ENCODE results near the gene SNAPC1. TPM values are rescaled to one million over a fixed set of nuclear protein-coding genes. Genes with fewer than 3 reads are reported as not detected.

The SNAPC1 gene
- total RNA-seq, 1 experiment from 2014 or later: 11.7 TPM

DNA sequence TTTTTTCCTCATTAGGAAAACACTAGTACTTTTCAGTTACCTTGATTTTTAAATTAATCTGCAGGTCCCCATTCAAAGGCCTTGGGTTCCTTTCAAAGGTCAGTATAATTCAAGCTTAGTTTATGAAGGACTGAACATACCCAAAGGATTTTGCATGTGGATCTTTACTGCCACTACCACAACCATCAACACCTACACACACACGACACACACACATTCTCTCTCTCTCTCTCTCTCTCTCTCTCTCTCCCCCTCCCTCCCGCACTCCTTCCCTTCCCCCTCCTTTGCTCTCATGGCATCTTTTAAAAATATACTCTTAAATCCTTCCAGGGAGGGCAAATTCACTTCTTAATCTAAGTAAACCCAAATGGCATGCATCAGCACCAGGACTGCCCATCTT is 38.1 kb upstream of the SNAPC1 start:
- Mint-ChIP-seq H3K4me1 (ENCODE audit: low read depth, unreplicated experiment) (peaks cover 26% of the 10 kb centered on the region), H3K27me3 (ENCODE audit: unreplicated experiment) (no peaks in the 10 kb centered on the region), H3K36me3 (ENCODE audit: insufficient read depth, unreplicated experiment) (peaks cover 85% of the 10 kb centered on the region), H3K4me3 (ENCODE audit: low read depth, unreplicated experiment) (no peak overlapping the region), H3K9me3 (ENCODE audit: low read depth, unreplicated experiment) (no peaks in the 10 kb centered on the region), H3K27ac (ENCODE audit: unreplicated experiment) (peak overlapping the region; percentile 55)
- CTCF ChIA-PET: no interaction called here
- TF ChIP-seq, protein P1, sequence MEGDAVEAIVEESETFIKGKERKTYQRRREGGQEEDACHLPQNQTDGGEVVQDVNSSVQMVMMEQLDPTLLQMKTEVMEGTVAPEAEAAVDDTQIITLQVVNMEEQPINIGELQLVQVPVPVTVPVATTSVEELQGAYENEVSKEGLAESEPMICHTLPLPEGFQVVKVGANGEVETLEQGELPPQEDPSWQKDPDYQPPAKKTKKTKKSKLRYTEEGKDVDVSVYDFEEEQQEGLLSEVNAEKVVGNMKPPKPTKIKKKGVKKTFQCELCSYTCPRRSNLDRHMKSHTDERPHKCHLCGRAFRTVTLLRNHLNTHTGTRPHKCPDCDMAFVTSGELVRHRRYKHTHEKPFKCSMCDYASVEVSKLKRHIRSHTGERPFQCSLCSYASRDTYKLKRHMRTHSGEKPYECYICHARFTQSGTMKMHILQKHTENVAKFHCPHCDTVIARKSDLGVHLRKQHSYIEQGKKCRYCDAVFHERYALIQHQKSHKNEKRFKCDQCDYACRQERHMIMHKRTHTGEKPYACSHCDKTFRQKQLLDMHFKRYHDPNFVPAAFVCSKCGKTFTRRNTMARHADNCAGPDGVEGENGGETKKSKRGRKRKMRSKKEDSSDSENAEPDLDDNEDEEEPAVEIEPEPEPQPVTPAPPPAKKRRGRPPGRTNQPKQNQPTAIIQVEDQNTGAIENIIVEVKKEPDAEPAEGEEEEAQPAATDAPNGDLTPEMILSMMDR (IDR thresholded peaks at IDR 0.05; ENCODE audit: unreplicated experiment): no peak
- intact Hi-C loops (cut with micrococcal nuclease; ENCODE audit: unreplicated experiment): no loop called here
- BruUV-seq (replicated peaks): no TSS peak
- DNase-seq: no peak

GRCh38 chr14:61726778-61727658 is 35.2 kb upstream of the SNAPC1 start:
- no TSS peak for BruUV-seq (replicated peaks)
- DNase-seq: no peak
- Mint-ChIP-seq H3K4me3 (ENCODE audit: low read depth, unreplicated experiment) (no peak overlapping the region), H3K36me3 (ENCODE audit: insufficient read depth, unreplicated experiment) (peaks cover 91% of the 10 kb centered on the region), H3K27ac (ENCODE audit: unreplicated experiment) (no peak overlapping the region), H3K9me3 (ENCODE audit: low read depth, unreplicated experiment) (no peaks in the 10 kb centered on the region), H3K4me1 (ENCODE audit: low read depth, unreplicated experiment) (peaks cover 41% of the 10 kb centered on the region), H3K27me3 (ENCODE audit: unreplicated experiment) (no peaks in the 10 kb centered on the region)
- CTCF ChIA-PET: no interaction called here
- intact Hi-C loops (cut with micrococcal nuclease; ENCODE audit: unreplicated experiment): no loop called here
- TF ChIP-seq, protein P1 (IDR thresholded peaks at IDR 0.05; ENCODE audit: unreplicated experiment): no peak

DNA sequence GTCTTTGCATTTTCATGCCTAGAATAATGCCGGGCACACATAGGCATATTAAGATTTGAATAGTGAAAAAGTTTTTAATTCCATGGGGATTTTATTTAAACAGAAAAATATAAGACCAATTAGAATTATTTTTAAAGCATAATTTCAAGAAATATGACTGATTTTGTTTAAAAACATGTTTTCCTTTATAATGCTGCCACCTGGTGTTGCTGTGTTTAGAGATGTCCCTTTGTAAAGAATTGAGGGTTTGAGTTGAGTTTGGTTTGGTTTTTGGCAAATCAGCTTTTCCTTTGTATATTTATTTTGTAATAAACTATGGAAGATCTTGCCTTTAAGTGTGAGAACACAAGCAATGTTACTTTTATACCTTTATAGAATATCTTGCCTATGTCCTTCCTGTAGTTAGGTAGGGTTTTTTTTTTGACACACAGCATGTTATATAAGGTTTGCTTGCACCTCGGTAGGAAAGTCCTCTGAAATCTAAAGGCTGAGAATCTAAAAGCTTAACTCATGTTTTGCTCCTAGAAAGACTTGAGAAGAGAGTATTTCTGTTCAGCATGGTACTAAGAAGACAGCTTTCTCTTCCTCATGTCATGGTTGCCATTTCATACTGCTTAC is 31.4 kb upstream of the SNAPC1 start:
- no peaks in the 10 kb centered on the region for H3K27me3 Mint-ChIP-seq (ENCODE audit: unreplicated experiment)
- H3K36me3 Mint-ChIP-seq (ENCODE audit: insufficient read depth, unreplicated experiment): peaks cover 82% of the 10 kb centered on the region
- no peak overlapping the region for H3K27ac Mint-ChIP-seq (ENCODE audit: unreplicated experiment)
- H3K9me3 Mint-ChIP-seq (ENCODE audit: low read depth, unreplicated experiment): no peaks in the 10 kb centered on the region
- TF ChIP-seq, protein P1 (IDR thresholded peaks at IDR 0.05; ENCODE audit: unreplicated experiment): no peak
- intact Hi-C loops (cut with micrococcal nuclease; ENCODE audit: unreplicated experiment): loop anchor here (2.0 kb wide), 1 partner anchor 270 kb away; no protein-coding TSS in a partner anchor
- H3K4me3 Mint-ChIP-seq (ENCODE audit: low read depth, unreplicated experiment): no peak overlapping the region
- CTCF ChIA-PET: interaction anchor here (1.0 to 1.3 kb wide), 2 partner anchors 35 to 253 kb away, joined by 3 to 5 read pairs; partner anchors contain the start of gene HIF1A
- no TSS peak for BruUV-seq (replicated peaks)
- DNase-seq: no peak
- peaks cover 39% of the 10 kb centered on the region for H3K4me1 Mint-ChIP-seq (ENCODE audit: low read depth, unreplicated experiment)

DNA sequence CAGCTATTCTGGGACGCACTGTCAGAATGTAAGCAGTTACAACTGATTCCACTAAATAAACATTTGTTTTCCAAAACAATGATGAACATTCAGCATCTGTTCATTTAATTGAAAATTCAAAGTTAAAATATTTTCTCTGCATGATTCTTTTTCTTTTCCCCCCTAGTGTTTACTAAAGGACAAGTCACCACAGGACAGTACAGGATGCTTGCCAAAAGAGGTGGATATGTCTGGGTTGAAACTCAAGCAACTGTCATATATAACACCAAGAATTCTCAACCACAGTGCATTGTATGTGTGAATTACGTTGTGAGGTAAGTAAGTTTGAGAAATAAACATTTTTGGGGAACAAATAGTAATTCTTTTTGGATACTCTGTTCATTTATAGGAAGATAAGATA is 28.2 kb upstream of the SNAPC1 start:
- Mint-ChIP-seq H3K4me1 (ENCODE audit: low read depth, unreplicated experiment) (peaks cover 27% of the 10 kb centered on the region), H3K27me3 (ENCODE audit: unreplicated experiment) (no peaks in the 10 kb centered on the region), H3K9me3 (ENCODE audit: low read depth, unreplicated experiment) (no peaks in the 10 kb centered on the region), H3K4me3 (ENCODE audit: low read depth, unreplicated experiment) (no peak overlapping the region), H3K36me3 (ENCODE audit: insufficient read depth, unreplicated experiment) (peaks cover 83% of the 10 kb centered on the region), H3K27ac (ENCODE audit: unreplicated experiment) (no peak overlapping the region)
- no peak for DNase-seq
- CTCF ChIA-PET: no interaction called here
- no TSS peak for BruUV-seq (replicated peaks)
- intact Hi-C loops (cut with micrococcal nuclease; ENCODE audit: unreplicated experiment): no loop called here
- TF ChIP-seq, protein P1 (IDR thresholded peaks at IDR 0.05; ENCODE audit: unreplicated experiment): no peak
